Transverse colon (tissue), 4 donors: ENCODE results near the gene THPO.

Experiments used
- EP300 ChIP-seq: sonication (generic); formaldehyde crosslinking; IDR thresholded peaks from one replicate; pipeline ENCODE4 v1.6.1; 2017; ENCODE audit warnings: antibody characterized with exemption, low read depth
- POLR2AphosphoS5 ChIP-seq, 3 donors: sonication (generic); formaldehyde crosslinking; IDR thresholded peaks; one replicate each; pipeline ENCODE4 v1.6.1; 2016; ENCODE audit warnings: antibody characterized with exemption in 3 of 3
- TF ChIP-seq, protein P1 (sequence below), 5 experiments: fragments of 200-600 bp in 3 of 5; fragments of 450-650 bp in 2 of 5; sonication (generic) in 3 of 5; IDR thresholded peaks; 1 replicate in 2 of 5; 2 replicates in 3 of 5; pipeline ENCODE4 v1.5.1; 2016 to 2017; ENCODE audit warnings: antibody characterized with exemption in 5 of 5, inconsistent platforms in 3 of 5, mild to moderate bottlenecking in 2 of 5, moderate library complexity in 1 of 5

DNA sequence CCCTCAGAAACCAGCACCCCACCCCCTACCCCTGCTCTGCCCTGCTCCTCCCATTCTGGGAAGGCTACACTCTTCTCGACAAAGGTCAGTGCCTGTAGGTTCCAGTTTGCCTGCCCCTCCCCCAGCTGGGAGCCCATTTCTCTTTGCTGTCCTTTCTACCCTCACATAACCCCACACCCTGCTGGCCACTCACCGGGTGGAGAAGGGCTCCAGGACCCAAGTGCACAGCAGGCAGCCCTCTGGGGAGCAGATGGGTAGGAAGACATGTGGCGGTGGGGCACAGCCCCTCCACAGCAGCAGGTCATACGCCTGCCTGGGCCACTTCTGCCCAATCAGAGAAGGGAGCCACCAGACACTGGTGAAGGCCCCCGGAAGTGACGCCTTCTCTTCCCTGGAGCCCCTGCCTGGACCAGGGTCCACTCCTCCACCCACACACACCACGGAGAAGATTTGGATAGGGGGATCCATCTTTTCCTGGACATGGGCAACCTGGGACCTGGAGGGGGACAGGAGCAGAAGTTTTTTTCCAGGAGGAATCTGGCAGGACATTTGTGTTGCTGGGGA, at the start of gene THPO:
- TF ChIP-seq, protein P1, sequence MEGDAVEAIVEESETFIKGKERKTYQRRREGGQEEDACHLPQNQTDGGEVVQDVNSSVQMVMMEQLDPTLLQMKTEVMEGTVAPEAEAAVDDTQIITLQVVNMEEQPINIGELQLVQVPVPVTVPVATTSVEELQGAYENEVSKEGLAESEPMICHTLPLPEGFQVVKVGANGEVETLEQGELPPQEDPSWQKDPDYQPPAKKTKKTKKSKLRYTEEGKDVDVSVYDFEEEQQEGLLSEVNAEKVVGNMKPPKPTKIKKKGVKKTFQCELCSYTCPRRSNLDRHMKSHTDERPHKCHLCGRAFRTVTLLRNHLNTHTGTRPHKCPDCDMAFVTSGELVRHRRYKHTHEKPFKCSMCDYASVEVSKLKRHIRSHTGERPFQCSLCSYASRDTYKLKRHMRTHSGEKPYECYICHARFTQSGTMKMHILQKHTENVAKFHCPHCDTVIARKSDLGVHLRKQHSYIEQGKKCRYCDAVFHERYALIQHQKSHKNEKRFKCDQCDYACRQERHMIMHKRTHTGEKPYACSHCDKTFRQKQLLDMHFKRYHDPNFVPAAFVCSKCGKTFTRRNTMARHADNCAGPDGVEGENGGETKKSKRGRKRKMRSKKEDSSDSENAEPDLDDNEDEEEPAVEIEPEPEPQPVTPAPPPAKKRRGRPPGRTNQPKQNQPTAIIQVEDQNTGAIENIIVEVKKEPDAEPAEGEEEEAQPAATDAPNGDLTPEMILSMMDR (IDR thresholded peaks at IDR 0.05) = no peak
- no peak for TF ChIP-seq EP300
- TF ChIP-seq POLR2AphosphoS5 (IDR thresholded peaks at IDR 0.05) = no peak
